ENCODE results near the gene TANGO2.

TANGO2 gene

DNA sequence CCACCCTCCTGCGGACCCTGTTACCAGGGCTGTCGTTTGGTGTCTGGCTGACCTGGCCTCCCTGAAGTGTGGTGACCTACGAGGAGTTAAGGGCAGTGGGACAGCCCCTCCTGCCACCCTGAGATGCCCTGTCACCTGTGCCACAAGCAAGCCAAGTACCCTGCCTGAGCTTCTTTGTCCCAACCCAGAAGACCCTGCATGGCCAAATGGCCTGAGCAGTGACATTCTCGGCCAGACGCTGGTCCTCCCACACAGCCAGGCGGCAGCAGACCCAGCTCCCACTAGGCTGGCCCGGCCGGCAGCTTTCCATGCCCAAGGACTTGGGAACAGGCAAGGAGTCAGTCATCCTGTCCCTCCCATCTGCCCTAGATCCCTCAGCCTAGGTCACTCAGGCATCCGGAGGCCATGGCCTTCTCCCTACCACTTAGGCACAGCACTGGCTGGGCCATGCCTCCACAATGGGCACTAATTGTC lies 11.9 kb upstream of the TANGO2 start:
- DNase-seq (ENCODE audit: extremely low spot score) = no peak

DNA sequence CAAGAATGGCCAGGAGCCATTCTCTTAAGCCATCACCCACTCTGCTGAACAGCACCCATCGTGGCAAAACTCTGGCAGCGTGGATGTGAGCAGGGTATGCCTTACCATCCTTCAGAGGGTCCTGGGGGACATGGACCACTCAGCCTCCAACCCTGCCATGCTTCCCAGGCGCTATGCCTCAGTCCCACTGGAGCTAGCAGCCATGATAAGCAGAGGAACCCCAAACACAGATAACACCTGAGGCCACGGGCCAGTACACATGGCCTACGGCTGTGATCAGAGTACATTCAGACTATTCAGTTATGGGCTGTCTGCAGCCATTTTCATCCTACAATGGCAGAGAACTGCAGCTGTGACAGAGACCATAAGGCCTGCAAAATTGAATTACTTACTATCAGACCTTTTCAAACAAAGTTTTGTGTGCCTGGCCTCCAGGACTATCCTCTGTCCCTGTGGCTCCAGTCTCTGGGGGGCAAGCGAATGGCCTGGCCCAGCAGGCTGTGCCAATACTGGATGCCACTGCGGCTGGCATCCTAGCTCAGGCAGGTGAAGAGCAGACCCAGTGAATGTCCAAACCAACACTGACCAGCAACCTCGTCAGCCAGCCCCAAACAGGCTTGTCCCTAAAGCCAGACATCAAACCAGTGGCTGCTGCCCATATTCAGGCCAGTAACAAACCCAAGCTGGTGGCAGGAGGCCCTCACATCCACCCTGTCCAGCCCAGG lies 11.2 kb upstream of the TANGO2 start:
- POLR2A ChIA-PET = no interaction called here
- TF ChIP-seq BHLHE40 (IDR thresholded peaks at IDR 0.05; ENCODE audit: borderline replicate concordance) (no peak), FOXA1 (IDR thresholded peaks at IDR 0.05) (no peak), HDGF (IDR thresholded peaks at IDR 0.05; ENCODE audit: borderline replicate concordance) (no peak), ELF4 (IDR thresholded peaks at IDR 0.05) (no peak), SP1 (IDR thresholded peaks at IDR 0.05) (no peak)
- no peak for DNase-seq (ENCODE audit: extremely low spot score)
- CTCF ChIA-PET = no interaction called here

More for the DNA sequence above, 11.9 kb upstream of the TANGO2 start:
- ChIA-PET POLR2A (interaction anchor here (1.3 to 2.1 kb wide), 2 partner anchors 24 to 34 kb away, joined by 3 to 5 read pairs; no protein-coding TSS in a partner anchor), CTCF (interaction anchor here (0.7 kb wide), 1 partner anchor 39 kb away, joined by 3 read pairs; no protein-coding TSS in a partner anchor)
- TF ChIP-seq ELF4 (IDR thresholded peaks at IDR 0.05) (no peak), L3MBTL2 (conservative IDR thresholded peaks at IDR 0.05) (no peak), BHLHE40 (IDR thresholded peaks at IDR 0.05; ENCODE audit: borderline replicate concordance) (no peak), SP1 (IDR thresholded peaks at IDR 0.05) (no peak), SUZ12 (IDR thresholded peaks at IDR 0.05) (no peak), TARDBP (IDR thresholded peaks at IDR 0.05) (no peak), ZNF384 (IDR thresholded peaks at IDR 0.05) (no peak), HDGF (IDR thresholded peaks at IDR 0.05; ENCODE audit: borderline replicate concordance) (no peak), FOXA1 (IDR thresholded peaks at IDR 0.05) (no peak), FOXK2 (IDR thresholded peaks at IDR 0.05) (no peak), ARNT (IDR thresholded peaks at IDR 0.05) (no peak), LEF1 (IDR thresholded peaks at IDR 0.05; ENCODE audit: borderline replicate concordance) (no peak), NFRKB (IDR thresholded peaks at IDR 0.05) (no peak)
- TF ChIP-seq, protein P1, sequence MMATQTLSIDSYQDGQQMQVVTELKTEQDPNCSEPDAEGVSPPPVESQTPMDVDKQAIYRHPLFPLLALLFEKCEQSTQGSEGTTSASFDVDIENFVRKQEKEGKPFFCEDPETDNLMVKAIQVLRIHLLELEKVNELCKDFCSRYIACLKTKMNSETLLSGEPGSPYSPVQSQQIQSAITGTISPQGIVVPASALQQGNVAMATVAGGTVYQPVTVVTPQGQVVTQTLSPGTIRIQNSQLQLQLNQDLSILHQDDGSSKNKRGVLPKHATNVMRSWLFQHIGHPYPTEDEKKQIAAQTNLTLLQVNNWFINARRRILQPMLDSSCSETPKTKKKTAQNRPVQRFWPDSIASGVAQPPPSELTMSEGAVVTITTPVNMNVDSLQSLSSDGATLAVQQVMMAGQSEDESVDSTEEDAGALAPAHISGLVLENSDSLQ (IDR thresholded peaks at IDR 0.05) = no peak

DNA sequence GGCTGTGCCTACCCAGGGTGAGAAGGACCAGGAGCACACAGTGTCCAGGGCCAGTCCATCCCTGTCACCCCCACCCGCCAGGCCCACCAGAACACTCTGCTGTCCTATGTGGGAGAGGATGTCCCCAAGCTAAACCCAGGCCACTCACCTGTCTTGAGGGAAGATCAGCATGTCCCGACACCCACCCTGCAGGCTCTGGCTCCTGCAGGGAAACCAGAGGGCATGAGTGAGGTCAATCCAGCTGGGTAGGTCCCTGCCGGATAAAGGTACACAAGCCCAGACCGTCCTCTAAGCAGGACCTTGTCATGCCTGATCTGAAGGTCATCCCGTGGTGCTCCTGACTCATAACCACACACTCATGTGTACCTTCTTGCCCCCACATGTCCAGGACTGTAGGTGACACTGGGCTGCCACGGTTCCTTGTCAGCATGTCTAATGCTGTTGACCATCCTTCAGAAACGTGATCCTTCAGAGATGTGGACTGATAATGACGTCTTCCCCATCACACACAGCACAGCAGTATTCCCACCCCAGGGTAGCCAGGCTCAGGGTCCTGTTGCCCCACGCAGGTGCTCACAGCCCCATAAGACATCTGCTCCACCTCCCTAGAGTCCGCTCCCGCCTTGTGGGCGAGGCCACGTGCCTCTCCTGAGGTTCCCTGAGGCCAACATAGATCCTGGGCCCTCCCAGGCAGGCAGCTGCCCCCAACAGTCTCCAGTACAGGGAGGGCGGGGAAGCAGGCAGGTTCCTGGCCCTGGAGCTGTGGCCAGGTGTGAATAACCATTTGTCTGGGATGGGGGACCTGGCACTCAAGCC lies 10.4 kb upstream of the TANGO2 start:
- ChIA-PET POLR2A (interaction anchor here (1.0 to 1.5 kb wide), 3 partner anchors 22 to 52 kb away, joined by 3 to 6 read pairs (median 3); no protein-coding TSS in a partner anchor), CTCF (no interaction called here)
- no peak for DNase-seq (ENCODE audit: extremely low spot score)
- TF ChIP-seq CTBP1 (IDR thresholded peaks at IDR 0.05; ENCODE audit: borderline replicate concordance) (no peak), HDGF (IDR thresholded peaks at IDR 0.05; ENCODE audit: borderline replicate concordance) (no peak), BHLHE40 (IDR thresholded peaks at IDR 0.05; ENCODE audit: borderline replicate concordance) (no peak), TARDBP (IDR thresholded peaks at IDR 0.05) (no peak), ARNT (IDR thresholded peaks at IDR 0.05) (no peak), NFRKB (IDR thresholded peaks at IDR 0.05) (no peak), FOXM1 (IDR thresholded peaks at IDR 0.05; ENCODE audit: borderline replicate concordance) (no peak), L3MBTL2 (conservative IDR thresholded peaks at IDR 0.05) (no peak), SP1 (IDR thresholded peaks at IDR 0.05) (no peak), FOXA1 (IDR thresholded peaks at IDR 0.05) (no peak), FOXK2 (IDR thresholded peaks at IDR 0.05) (no peak), ZNF384 (IDR thresholded peaks at IDR 0.05) (no peak), SUZ12 (IDR thresholded peaks at IDR 0.05) (no peak), ELF4 (IDR thresholded peaks at IDR 0.05) (no peak)
- TF ChIP-seq, protein P1 (IDR thresholded peaks at IDR 0.05) = no peak

DNA sequence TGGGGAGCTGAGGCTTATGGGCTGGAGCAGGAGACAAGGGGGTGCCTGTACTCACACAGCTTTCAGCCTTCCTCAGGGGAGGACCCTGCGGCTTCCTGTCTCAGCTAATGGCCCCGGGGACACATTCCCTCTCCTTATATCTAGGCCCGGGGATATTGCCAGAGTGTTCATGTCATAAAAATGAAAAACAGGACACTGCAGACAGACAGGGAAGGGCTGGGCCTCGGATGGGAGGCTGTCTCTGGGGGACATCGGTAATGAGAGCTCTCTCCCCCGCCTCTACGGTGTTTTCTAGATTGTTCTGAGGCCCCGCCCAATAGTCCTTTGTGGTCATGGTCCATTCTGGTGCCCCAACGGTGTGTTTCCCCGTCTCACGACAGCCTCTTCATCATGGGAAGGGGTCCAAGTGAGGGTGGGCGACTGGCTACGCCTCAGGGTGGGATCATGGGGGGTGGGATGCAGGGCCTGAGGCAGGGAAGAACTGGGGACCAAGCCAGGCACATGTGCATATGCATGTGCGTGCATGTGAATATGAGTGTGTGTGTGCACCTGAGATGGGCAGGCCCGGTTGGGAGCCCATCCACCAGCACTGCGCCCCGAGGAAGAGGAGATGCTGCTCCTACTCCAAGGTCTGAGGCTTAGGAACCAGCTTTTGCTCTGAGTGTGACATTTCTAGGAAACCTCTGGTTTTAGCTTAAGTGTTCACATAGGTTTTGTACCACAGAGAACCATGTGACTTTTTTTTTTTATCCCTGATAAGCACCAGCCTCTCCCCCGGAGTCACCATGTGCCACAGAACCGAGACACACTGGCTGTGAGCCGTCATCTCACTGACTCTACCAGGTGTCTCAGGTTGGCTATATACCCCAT lies 9.6 kb upstream of the TANGO2 start:
- TF ChIP-seq L3MBTL2 (conservative IDR thresholded peaks at IDR 0.05) = no peak
- DNase-seq (ENCODE audit: extremely low spot score) = no peak
- POLR2A ChIA-PET = interaction anchor here (1.0 to 1.9 kb wide), 4 partner anchors 23 to 52 kb away, joined by 3 to 8 read pairs (median 4); no protein-coding TSS in a partner anchor
- CTCF ChIA-PET = interaction anchor here (0.6 to 1.7 kb wide), 2 partner anchors 281 to 507 kb away, joined by 4 to 5 read pairs; no protein-coding TSS in a partner anchor

DNA sequence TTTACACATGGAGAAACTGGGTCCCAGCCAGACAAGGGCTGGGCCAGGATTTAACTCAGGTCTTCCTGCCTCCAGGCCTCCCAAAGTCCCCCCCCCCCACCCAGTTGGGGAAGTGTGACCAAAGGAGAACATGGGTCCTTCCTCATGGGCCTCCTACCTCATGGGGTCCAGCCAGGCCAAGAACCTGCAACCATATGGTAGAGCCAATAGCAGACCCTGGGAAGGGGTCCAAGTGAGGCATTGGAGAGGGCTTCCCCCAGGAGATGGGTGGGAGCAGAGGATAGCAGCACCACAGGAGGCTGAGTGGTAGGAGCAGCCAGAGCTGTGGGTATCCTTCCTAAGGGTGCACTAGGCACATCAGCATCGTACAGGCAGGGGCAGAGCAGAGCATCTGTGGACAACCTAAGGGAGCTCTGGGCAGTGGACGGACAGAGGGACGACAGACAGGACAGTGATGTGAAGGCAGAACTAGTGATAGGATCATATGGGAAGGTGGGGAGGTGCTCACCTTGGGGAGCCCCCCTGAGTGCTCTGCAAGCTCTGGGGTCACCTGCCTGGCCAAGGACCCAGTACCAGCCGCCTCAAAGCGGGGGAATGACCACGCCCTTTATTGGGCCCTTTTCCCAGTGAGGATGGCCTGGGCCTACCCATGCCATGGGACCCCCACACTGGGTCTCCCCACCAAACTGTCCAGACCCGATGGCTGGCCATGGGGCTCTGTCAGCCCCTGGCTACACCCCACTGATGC lies 8.7 kb upstream of the TANGO2 start:
- ChIA-PET CTCF (interaction anchor here (1.0 to 3.8 kb wide), 5 partner anchors 14 to 282 kb away, joined by 4 to 35 read pairs (median 8); no protein-coding TSS in a partner anchor), POLR2A (interaction anchor here (1.2 to 3.8 kb wide), 4 partner anchors 26 to 41 kb away, joined by 4 to 18 read pairs (median 7); no protein-coding TSS in a partner anchor)
- no peak for TF ChIP-seq TARDBP (IDR thresholded peaks at IDR 0.05)
- no peak for TF ChIP-seq SUZ12 (IDR thresholded peaks at IDR 0.05)
- no peak for TF ChIP-seq ZNF384 (IDR thresholded peaks at IDR 0.05)
- TF ChIP-seq, protein P1 (IDR thresholded peaks at IDR 0.05) = no peak
- TF ChIP-seq NFRKB (IDR thresholded peaks at IDR 0.05) = no peak
- TF ChIP-seq ELF4 (IDR thresholded peaks at IDR 0.05) = no peak
- no peak for TF ChIP-seq LEF1 (IDR thresholded peaks at IDR 0.05; ENCODE audit: borderline replicate concordance)
- TF ChIP-seq L3MBTL2 (conservative IDR thresholded peaks at IDR 0.05) = no peak
- no peak for TF ChIP-seq SP1 (IDR thresholded peaks at IDR 0.05)
- TF ChIP-seq FOXM1 (IDR thresholded peaks at IDR 0.05; ENCODE audit: borderline replicate concordance) = no peak
- TF ChIP-seq FOXK2 (IDR thresholded peaks at IDR 0.05) = no peak
- no peak for TF ChIP-seq HDGF (IDR thresholded peaks at IDR 0.05; ENCODE audit: borderline replicate concordance)
- TF ChIP-seq FOXA1 (IDR thresholded peaks at IDR 0.05) = no peak
- TF ChIP-seq ARNT (IDR thresholded peaks at IDR 0.05) = no peak
- TF ChIP-seq CTBP1 (IDR thresholded peaks at IDR 0.05; ENCODE audit: borderline replicate concordance) = no peak
- TF ChIP-seq BHLHE40 (IDR thresholded peaks at IDR 0.05; ENCODE audit: borderline replicate concordance) = no peak
- no peak for DNase-seq (ENCODE audit: extremely low spot score)
